Duodenal mucosa (tissue), 2 donors: ENCODE results near the gene POLR1F.

ENCODE experiments used
- H3K27ac ChIP-seq: one replicate; pipeline ENCODE4 v1.7.0; 2013; ENCODE audit warnings: low read depth, low read length
- H3K27me3 ChIP-seq, 2 donors: one replicate each; pipeline ENCODE4 v1.7.0; 2013; ENCODE audit warnings: low read length in 2 of 2, control low read depth in 1 of 2; ENCODE audit not compliant: insufficient read depth in 2 of 2, control insufficient read depth in 1 of 2
- H3K36me3 ChIP-seq, 2 donors: one replicate each; pipeline ENCODE4 v1.7.0; 2013; ENCODE audit warnings: low read length in 2 of 2, control low read depth in 1 of 2; ENCODE audit not compliant: insufficient read depth in 2 of 2, control insufficient read depth in 1 of 2
- H3K4me1 ChIP-seq, 2 donors: one replicate each; pipeline ENCODE4 v1.7.0; 2013; ENCODE audit warnings: low read length in 2 of 2, control low read depth in 1 of 2; ENCODE audit not compliant: insufficient read depth in 2 of 2, control insufficient read depth in 1 of 2
- H3K4me3 ChIP-seq, 2 donors: one replicate each; pipeline ENCODE4 v1.7.0; 2013; ENCODE audit warnings: low read length in 2 of 2, low read depth in 1 of 2
- H3K9ac ChIP-seq, 2 donors: one replicate each; pipeline ENCODE4 v1.7.0; 2013; ENCODE audit warnings: low read length in 2 of 2, low read depth in 1 of 2
- H3K9me3 ChIP-seq, 2 donors: one replicate each; pipeline ENCODE4 v1.7.0; 2013; ENCODE audit warnings: low read length in 2 of 2, control low read depth in 1 of 2; ENCODE audit not compliant: control insufficient read depth in 1 of 2

Gene POLR1F, protein sequence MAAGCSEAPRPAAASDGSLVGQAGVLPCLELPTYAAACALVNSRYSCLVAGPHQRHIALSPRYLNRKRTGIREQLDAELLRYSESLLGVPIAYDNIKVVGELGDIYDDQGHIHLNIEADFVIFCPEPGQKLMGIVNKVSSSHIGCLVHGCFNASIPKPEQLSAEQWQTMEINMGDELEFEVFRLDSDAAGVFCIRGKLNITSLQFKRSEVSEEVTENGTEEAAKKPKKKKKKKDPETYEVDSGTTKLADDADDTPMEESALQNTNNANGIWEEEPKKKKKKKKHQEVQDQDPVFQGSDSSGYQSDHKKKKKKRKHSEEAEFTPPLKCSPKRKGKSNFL

DNA sequence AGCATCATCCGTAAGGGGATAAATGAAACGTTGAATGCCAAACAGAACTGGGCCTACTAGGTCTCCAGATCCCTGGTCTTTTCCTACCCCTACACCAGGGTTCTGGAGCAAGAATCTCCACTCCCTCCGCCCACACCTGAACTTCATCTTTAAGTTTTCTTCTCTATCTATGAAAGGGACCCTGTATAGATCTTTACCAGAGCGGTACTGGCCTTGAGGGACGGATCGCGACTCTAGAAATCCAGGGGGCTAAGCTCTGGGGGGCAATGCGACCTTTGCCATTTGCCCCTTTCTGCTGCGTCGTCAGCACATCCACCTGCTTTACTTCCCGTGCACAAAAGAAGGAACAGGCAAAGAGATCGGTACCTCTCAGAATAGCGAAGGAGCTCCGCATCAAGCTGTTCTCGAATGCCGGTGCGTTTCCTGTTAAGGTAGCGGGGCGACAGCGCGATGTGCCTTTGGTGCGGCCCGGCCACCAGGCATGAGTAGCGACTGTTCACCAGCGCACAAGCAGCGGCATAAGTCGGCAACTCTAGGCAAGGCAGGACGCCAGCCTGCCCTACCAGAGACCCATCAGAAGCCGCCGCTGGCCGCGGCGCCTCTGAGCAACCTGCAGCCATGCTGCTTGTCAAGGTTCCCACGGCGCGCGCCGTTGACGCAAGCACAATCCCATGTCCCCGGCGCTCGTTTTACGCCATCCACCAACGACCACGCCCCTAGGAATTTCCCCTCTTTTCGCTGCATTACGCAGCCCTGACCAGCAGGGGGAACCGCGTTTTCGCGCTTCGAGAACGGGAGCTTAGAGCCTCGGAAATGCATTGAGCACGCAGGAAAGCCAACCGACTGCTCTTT, at the start of gene POLR1F:
POLR1F (minus strand) TSS at position 641 of the 852 bp plus-strand sequence; CDS start at position 620, 21 bp downstream.
- Histone ChIP-seq H3K4me1 (peaks cover 12 to 18% of the 10 kb centered on the region in 2 donors), H3K27me3 (peaks cover 0 to 2% of the 10 kb centered on the region in 2 donors), H3K36me3 (no peaks in the 10 kb centered on the region), H3K9ac (peak within 1 kb of the TSS; percentile 81 to 86), H3K9me3 (no peaks in the 10 kb centered on the region), H3K27ac (peak within 1 kb of the TSS; percentile 36), H3K4me3 (peak within 1 kb of the TSS; percentile 96 to 99)

DNA sequence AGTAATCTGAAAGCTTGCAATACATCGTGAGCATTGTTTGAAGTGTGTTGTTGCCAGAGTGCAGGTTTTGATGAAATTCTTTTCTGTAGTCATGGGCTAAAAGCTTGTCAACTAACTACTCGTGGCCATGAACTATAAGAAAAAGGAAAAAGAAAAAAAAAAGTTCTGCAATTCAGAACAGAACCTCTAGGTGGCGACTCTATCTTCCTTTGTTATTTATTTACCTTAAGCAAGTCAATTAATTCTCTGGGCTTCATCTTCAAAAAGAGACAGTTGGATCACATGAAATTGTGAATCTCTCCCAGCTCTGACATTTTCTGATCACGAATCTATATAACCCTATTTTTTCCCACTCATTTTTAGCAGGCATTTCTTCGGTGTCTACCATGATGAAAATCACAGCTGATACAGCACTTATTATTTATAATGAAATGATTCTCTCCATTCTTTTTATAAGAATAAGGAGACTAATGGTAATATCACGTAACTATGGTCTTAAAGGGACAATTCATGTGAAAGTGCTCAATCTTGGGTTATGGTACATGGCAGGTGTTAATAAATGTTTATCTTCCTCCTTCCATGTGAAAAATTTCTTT, 45.8 kb upstream of the POLR1F start:
- H3K4me1 ChIP-seq, result no peaks in the 10 kb centered on the region
- H3K4me3 ChIP-seq, result no peak overlapping the region
- H3K27ac ChIP-seq, result no peak overlapping the region
- H3K9me3 ChIP-seq, result no peaks in the 10 kb centered on the region
- no peaks in the 10 kb centered on the region for H3K36me3 ChIP-seq
- no peak overlapping the region for H3K9ac ChIP-seq
- no peaks in the 10 kb centered on the region for H3K27me3 ChIP-seq

DNA sequence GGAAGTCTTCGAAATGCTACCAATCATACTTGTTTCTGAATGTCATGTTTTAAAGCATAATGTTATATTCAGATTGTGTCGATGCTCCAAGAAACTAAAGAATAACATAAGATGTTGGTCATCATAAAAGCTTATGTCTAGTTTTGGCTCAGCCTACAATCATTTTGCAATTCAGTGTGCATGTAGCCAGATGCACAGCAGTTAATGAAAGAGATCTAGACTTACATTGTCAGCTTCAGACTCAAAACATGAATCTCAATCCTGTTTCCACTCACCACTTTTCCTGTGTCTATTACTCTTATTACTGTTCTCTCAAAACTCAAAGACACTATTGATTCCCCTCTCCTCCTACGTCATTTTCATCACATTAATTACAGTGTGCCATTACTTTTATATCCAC, 43.2 kb upstream of the POLR1F start:
- H3K4me1 ChIP-seq, result no peaks in the 10 kb centered on the region
- H3K4me3 ChIP-seq, result no peak overlapping the region
- no peaks in the 10 kb centered on the region for H3K9me3 ChIP-seq
- no peaks in the 10 kb centered on the region for H3K36me3 ChIP-seq
- H3K27ac ChIP-seq, result no peak overlapping the region
- H3K9ac ChIP-seq, result no peak overlapping the region
- H3K27me3 ChIP-seq, result no peaks in the 10 kb centered on the region

DNA sequence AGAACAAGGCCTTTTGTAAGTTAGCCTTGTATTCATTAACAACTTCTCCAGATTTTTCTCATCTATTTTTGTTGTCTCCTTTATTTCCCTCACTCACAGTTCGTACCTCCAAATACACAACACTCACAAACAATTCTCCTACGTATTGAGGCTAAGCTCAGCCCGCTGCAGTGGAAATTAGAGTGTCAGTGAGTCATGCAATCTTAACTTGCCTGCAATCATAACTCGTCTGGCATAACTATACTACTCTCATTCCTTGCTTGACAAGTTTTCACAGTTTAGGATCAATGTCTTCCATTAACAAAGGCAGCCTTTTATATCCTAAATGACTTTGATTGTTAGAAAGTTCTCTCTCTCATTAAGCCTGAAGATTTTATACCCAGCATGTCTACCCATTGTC, 40.8 kb upstream of the POLR1F start:
- Histone ChIP-seq H3K27me3 (no peaks in the 10 kb centered on the region), H3K4me3 (no peak overlapping the region), H3K9me3 (no peaks in the 10 kb centered on the region)

DNA sequence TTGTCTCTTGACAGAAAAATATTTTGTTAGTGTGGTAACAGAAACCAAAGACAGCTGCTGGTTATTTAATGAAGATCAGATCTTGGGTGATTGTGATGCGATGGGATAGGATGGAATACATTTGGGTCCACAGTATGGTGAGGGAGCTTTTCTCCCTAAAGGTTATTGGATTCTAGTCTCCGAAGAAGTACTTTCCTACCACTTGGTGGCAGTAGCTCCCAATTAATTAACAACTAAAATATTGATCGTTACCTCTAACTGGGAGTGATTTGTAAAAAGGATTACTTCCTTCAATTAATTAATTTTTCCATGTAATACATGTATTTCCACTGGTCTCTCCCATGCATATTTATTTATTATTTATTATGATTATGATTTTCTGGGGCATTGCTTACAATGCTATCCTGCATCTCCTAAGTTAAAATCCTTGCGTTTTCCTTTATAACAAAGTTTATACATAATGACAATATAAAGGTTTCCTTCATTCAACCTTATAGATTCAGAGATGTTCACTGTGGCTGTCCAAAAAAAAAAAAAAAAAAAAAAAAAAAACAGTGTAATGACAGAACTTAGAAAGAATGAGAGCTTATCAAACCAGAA, 39.0 kb upstream of the POLR1F start:
- H3K27me3 ChIP-seq, result no peaks in the 10 kb centered on the region
- no peak overlapping the region for H3K4me3 ChIP-seq
- H3K4me1 ChIP-seq, result no peaks in the 10 kb centered on the region
- no peak overlapping the region for H3K9ac ChIP-seq
- H3K9me3 ChIP-seq, result no peaks in the 10 kb centered on the region
- no peak overlapping the region for H3K27ac ChIP-seq
- no peaks in the 10 kb centered on the region for H3K36me3 ChIP-seq

More for the DNA sequence above, 40.8 kb upstream of the POLR1F start:
- no peaks in the 10 kb centered on the region for H3K36me3 ChIP-seq
- H3K4me1 ChIP-seq, result no peaks in the 10 kb centered on the region
- H3K9ac ChIP-seq, result no peak overlapping the region
- no peak overlapping the region for H3K27ac ChIP-seq

DNA sequence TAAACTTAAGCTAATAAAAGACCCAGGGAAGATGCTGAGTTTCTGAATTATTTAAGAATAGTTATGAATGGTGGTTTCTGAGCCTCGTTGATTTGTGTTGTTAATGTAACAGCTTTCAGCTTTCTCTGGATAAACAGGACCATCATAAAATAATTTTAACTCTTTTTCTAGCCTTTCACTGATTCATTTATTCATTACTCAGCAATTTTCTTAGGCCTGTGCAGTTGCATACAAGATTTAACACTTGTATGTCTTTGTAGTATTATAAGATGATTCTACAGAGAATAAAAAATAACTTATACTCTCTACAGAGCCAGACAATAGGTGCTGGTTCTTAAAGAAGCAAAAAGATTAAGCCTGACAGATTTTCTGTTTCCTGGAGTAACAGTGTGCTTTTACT, 35.2 kb upstream of the POLR1F start:
- H3K4me3 ChIP-seq, result no peak overlapping the region
- H3K36me3 ChIP-seq, result no peaks in the 10 kb centered on the region
- H3K9me3 ChIP-seq, result no peaks in the 10 kb centered on the region
- H3K4me1 ChIP-seq, result no peaks in the 10 kb centered on the region
- H3K27ac ChIP-seq, result no peak overlapping the region
- H3K9ac ChIP-seq, result no peak overlapping the region
- no peaks in the 10 kb centered on the region for H3K27me3 ChIP-seq

DNA sequence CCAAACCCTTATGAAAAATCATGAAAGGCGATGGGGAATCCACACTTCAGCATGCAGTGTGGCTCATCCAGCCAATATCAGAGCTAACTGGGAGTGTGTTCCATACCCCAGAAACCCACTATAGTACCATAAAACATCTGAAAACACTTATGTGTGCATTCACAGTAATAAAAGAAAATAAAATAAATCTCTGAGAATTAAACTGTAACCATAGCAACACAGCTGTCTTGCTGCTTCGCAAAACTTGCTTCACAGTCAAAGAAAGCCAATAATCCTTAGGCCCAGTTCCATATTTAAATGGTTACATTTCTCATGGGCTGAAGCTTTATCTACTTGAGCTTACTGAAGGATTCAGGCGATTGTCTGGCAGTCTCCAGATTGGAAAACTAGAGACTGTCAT, 19.9 kb upstream of the POLR1F start:
- Histone ChIP-seq H3K27ac (no peak overlapping the region), H3K9me3 (no peaks in the 10 kb centered on the region), H3K4me1 (no peaks in the 10 kb centered on the region), H3K9ac (no peak overlapping the region), H3K27me3 (no peaks in the 10 kb centered on the region), H3K36me3 (no peaks in the 10 kb centered on the region), H3K4me3 (no peak overlapping the region)

DNA sequence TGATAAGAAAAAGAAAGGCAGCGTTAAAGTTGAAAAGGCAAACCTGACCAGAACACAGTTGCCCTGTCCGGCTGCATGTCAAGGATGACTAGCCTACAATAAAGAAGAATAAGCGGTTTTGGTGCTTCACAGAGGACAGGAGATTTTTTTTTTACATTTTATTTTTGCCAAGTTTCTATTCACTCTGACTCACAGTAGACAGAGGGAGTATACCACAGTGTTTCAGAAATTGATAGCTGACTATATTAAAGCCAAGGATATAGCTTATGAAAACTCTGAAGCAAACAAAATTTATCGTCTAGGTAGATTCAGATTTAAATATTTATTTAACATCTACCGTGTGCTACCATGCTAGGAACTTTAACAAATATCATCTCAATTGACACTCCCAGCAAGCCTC, 16.9 kb upstream of the POLR1F start:
- H3K9me3 ChIP-seq, result no peaks in the 10 kb centered on the region
- no peak overlapping the region for H3K9ac ChIP-seq
- no peak overlapping the region for H3K27ac ChIP-seq
- H3K4me3 ChIP-seq, result no peak overlapping the region
- H3K4me1 ChIP-seq, result no peaks in the 10 kb centered on the region
- H3K36me3 ChIP-seq, result no peaks in the 10 kb centered on the region
- no peaks in the 10 kb centered on the region for H3K27me3 ChIP-seq

DNA sequence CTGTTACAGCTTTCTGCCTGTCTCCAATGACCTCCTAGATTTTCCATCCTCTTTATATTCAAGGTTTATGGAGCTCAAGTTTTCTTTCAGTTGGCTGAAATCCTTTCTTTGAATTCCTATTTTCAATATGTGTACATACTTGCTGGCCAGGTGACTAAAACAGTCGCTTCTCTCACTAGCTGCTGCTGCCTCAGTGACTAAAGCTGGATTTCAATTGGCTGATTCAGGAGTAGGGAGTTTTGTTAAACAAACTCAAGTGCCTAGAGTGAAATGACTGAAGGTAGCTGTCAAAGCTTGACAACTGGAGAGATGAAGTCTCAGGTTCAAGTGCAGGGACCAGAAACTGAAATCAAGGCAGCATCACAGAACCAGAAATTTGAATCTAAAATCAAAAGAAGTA, 6.7 kb upstream of the POLR1F start:
- Histone ChIP-seq H3K9ac (no peak overlapping the region), H3K9me3 (no peaks in the 10 kb centered on the region), H3K4me1 (no peaks in the 10 kb centered on the region), H3K4me3 (no peak overlapping the region), H3K27me3 (peaks cover 0 to 5% of the 10 kb centered on the region in 2 donors), H3K27ac (no peak overlapping the region), H3K36me3 (no peaks in the 10 kb centered on the region)

DNA sequence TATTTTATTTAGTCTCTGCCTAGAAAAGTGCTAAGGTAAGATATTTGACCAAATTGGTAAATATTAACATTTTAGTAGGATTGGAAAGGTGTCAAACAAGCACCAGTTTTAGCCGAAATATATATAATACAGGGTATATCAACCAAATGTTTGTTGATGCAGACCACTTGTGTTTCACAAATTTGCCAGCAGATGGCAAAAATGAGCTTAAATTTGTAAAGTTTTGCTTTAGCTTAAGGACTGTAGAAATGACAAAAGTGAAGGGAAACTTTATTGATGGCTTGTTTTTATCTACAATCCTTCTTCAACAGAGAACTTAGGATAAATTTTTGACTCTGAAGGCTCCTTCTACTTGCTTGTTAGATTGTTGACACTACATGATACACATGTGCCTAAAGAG, 4.8 kb upstream of the POLR1F start:
- no peak overlapping the region for H3K4me3 ChIP-seq
- no peaks in the 10 kb centered on the region for H3K9me3 ChIP-seq
- H3K27me3 ChIP-seq, result peaks cover 0 to 5% of the 10 kb centered on the region in 2 donors
- peaks cover 0 to 4% of the 10 kb centered on the region in 2 donors for H3K4me1 ChIP-seq
- no peaks in the 10 kb centered on the region for H3K36me3 ChIP-seq
- H3K9ac ChIP-seq, result no peak overlapping the region
- no peak overlapping the region for H3K27ac ChIP-seq
